Measurements from ENCODE around the gene DHRS7B.

DHRS7B gene

DNA sequence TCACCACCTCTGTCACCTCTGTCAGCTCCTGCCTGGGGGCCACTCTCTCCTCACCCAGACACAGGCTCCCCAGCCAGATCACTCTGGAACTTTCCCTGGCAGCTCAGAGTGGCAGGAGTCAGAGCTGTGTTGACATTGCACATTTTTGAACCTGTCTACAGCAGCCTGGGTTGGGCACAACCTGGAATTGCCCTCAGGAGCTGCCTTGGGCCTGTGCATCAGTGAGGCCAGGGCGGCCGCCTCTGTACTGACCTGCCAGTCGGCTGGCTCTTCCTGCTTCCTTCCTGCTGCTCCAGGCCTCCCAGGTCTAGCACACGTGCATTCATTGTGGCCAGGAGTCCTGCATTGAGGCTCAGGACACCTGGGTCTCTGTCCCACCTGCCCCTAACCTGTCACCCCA lies 101.3 kb downstream of the DHRS7B start:
- DNase-seq (ENCODE audit: low read depth): no peak
- TF ChIP-seq, protein P1, sequence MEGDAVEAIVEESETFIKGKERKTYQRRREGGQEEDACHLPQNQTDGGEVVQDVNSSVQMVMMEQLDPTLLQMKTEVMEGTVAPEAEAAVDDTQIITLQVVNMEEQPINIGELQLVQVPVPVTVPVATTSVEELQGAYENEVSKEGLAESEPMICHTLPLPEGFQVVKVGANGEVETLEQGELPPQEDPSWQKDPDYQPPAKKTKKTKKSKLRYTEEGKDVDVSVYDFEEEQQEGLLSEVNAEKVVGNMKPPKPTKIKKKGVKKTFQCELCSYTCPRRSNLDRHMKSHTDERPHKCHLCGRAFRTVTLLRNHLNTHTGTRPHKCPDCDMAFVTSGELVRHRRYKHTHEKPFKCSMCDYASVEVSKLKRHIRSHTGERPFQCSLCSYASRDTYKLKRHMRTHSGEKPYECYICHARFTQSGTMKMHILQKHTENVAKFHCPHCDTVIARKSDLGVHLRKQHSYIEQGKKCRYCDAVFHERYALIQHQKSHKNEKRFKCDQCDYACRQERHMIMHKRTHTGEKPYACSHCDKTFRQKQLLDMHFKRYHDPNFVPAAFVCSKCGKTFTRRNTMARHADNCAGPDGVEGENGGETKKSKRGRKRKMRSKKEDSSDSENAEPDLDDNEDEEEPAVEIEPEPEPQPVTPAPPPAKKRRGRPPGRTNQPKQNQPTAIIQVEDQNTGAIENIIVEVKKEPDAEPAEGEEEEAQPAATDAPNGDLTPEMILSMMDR (conservative IDR thresholded peaks at IDR 0.05; ENCODE audit: control insufficient read depth, insufficient read depth, low read depth, low read length): no peak
- H3K4me3 ChIP-seq (ENCODE audit: control insufficient read depth, low read depth, low read length): no peak overlapping the region

DNA sequence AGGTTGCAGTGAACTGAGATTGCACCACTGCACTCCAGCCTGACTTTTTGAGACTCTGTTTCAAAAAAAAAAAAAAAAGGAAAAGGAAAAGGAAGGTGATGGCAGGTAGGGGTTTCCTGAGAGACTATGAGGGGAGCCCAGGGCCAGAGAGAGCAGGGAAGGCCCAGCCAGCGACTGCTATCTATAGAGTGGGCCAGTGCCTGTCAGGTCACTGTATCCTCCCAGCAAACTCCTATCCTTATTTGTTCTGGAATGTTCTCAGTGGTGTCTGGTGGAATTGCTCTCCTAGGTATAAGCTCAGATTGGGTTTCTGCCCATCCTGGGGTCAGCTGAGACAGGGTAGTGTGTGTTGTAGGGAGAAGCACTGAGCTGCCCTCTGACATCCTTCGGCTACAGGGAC lies 102.1 kb downstream of the DHRS7B start:
- TF ChIP-seq, protein P1 (conservative IDR thresholded peaks at IDR 0.05; ENCODE audit: control insufficient read depth, insufficient read depth, low read depth, low read length): no peak
- H3K4me3 ChIP-seq (ENCODE audit: control insufficient read depth, low read depth, low read length): no peak overlapping the region
- no peak for DNase-seq (ENCODE audit: low read depth)

DNA sequence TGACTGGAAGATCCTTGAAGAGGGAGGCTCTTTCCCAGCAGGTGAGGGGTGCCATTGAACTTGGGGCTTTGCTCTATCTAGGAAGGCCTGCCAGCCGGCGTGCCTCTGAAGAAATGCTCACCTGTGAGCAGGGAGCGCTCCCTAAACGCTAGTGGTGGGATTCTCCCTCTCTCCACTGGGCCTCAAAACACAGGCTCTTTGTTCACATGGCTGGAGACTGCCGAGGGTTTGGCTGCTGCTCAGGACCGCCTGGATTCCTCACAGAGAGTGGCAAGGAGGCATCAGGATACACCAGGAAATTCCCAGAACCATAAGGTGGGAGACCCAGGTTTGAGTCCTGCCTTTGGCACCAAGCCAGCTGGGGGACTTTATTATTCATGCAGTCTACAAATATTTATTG lies 104.8 kb downstream of the DHRS7B start:
- TF ChIP-seq, protein P1 (conservative IDR thresholded peaks at IDR 0.05; ENCODE audit: control insufficient read depth, insufficient read depth, low read depth, low read length): no peak
- DNase-seq (ENCODE audit: low read depth): no peak
- no peak overlapping the region for H3K4me3 ChIP-seq (ENCODE audit: control insufficient read depth, low read depth, low read length)

DNA sequence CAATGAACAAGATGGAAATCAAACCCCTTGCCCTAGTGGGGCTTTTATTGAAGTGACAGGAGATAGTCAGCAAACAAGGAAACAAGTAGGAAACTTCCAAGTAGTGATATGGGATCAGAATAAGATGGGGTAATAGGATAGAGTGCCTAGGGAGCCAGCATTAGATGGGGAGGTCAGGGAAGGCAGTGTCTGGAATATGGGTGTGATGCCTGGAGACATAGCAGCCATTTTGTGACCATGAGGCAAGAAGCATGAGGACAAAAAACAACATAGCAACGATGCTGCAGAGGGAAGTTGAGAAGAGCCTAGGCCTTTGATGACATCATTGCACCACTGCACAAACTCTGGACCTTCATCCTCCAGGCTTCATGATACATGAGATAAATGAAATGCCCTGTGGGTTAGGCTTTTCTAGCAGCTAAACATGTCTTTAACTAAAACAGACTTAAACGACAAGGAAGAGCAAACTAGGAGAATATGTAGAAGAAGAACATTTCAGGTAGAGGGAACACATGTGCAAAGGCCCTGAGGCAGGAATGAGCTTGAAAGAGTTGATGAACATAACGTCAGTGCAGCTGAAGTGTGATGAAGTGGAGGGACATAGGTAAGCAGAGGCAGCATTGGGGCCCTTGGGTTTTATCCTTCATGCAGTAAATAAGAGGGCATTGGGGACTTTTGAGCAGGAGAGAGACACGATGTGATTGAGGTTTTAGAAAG lies 105.4 kb downstream of the DHRS7B start:
- no peak for DNase-seq (ENCODE audit: low read depth)
- no peak overlapping the region for H3K4me3 ChIP-seq (ENCODE audit: control insufficient read depth, low read depth, low read length)
- TF ChIP-seq, protein P1 (conservative IDR thresholded peaks at IDR 0.05; ENCODE audit: control insufficient read depth, insufficient read depth, low read depth, low read length): no peak

DNA sequence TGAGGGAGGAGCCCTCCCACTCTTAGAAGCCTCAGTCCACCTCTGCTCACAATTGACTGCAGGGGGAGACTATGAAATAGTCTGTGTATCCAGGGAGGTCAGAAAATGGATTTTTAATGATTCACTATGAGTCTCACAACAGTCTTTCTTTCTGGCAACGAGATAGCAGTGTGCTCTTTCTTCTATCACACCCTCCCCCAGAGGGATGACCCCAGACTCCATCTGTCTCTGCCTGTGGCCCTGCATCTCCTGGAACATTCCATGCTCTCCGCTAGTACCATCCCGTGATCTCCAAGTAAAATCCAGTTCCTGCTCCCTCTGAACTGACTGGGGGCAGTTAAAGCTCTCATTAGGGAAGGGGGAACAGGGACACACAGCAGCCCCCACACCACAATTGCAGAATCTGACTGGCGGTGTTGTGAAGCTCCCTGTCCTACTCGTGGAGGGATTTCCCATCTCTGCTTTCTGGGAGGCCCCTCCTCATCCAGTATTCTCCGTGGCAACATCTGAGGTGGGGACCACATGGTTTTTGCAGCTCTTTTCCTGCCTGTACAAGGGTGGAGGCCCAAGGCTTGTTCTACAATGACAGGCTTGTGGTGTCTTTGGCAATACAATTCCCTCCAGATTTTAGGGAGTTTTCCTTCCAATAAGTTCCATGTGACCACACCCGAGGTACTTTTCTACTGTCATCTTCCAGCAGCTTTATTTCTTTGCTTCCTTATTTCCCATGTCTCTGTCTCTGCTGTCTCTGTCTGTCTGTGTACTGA lies 107.0 kb downstream of the DHRS7B start:
- TF ChIP-seq, protein P1 (conservative IDR thresholded peaks at IDR 0.05; ENCODE audit: control insufficient read depth, insufficient read depth, low read depth, low read length): no peak
- H3K4me3 ChIP-seq (ENCODE audit: control insufficient read depth, low read depth, low read length): no peak overlapping the region
- DNase-seq (ENCODE audit: low read depth): peak; percentile 12

DNA sequence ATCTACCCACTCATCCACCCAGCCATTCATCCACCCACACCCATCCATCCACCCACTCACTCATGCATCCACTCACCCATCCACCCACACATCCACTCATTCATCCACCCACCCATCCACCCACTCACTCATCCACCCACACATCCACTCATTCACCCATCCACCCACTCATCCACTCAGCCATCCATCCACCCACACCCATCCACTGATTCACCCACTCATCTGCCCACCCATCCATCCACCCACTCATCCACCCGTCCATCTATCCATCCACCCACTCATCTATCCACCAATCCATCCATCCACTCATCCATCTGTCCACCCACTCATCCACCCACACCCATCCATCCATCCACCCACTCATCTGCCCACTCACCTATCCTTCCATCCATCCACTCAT lies 109.2 kb downstream of the DHRS7B start:
- TF ChIP-seq, protein P1 (conservative IDR thresholded peaks at IDR 0.05; ENCODE audit: control insufficient read depth, insufficient read depth, low read depth, low read length): no peak
- no peak for DNase-seq (ENCODE audit: low read depth)
- H3K4me3 ChIP-seq (ENCODE audit: control insufficient read depth, low read depth, low read length): no peak overlapping the region
